HepG2 (cell line): ENCODE data around the gene ZNF512B. TPM values are rescaled to one million over a fixed set of nuclear protein-coding genes. Genes with fewer than 3 reads are reported as not detected.

Experiments
- BORCS8-MEF2B ChIP-seq: sonication (generic); formaldehyde crosslinking; IDR thresholded peaks from 2 replicates; pipeline ENCODE4 v1.8.0; 2022; ENCODE audit warnings: mild to moderate bottlenecking, missing genetic modification reagents
- MEIS1 ChIP-seq: sonication (generic); formaldehyde crosslinking; IDR thresholded peaks from 2 replicates; pipeline ENCODE4 v1.9.0; 2021; ENCODE audit warnings: mild to moderate bottlenecking, missing genetic modification reagents, moderate library complexity, borderline replicate concordance
- MLLT10 ChIP-seq: sonication (generic); formaldehyde crosslinking; IDR thresholded peaks from 2 replicates; pipeline ENCODE4 v1.4.0; 2020; ENCODE audit warnings: missing genetic modification reagents
- SRSF1 ChIP-seq: fragments of 200-400 bp; formaldehyde crosslinking; optimal IDR thresholded peaks from 2 replicates; pipeline ENCODE3; 2017; ENCODE audit warnings: mild to moderate bottlenecking, low read depth, low read length, moderate library complexity
- TEAD3 ChIP-seq: optimal IDR thresholded peaks from 2 replicates; pipeline ENCODE3; 2016; ENCODE audit warnings: borderline replicate concordance
- ZC3H4 ChIP-seq: sonication (generic); formaldehyde crosslinking; IDR thresholded peaks from 2 replicates; pipeline ENCODE4 v1.4.0; 2020; ENCODE audit warnings: missing genetic modification reagents, borderline replicate concordance
- ZIK1 ChIP-seq: sonication (generic); formaldehyde crosslinking; IDR thresholded peaks from 2 replicates; pipeline ENCODE4 v1.5.0; 2020; ENCODE audit warnings: mild to moderate bottlenecking, low read depth, missing genetic modification reagents, borderline replicate concordance
- ZMYM4 ChIP-seq: sonication (generic); formaldehyde crosslinking; IDR thresholded peaks from 2 replicates; pipeline ENCODE4 v1.8.1; 2023; ENCODE audit warnings: mild to moderate bottlenecking, missing genetic modification reagents
- ZNF333 ChIP-seq: sonication (generic); formaldehyde crosslinking; IDR thresholded peaks from 2 replicates; pipeline ENCODE4 v1.4.0; 2020; ENCODE audit warnings: mild to moderate bottlenecking, missing genetic modification reagents, borderline replicate concordance
- ZNF709 ChIP-seq: sonication (generic); formaldehyde crosslinking; IDR thresholded peaks from 2 replicates; pipeline ENCODE4 v1.5.0; 2020; ENCODE audit warnings: mild to moderate bottlenecking, missing genetic modification reagents
- polyA plus RNA-seq, 8 experiments: library from polyadenylated mRNA; depleted of rRNA in 3 of 8; stranded (reverse) in 7 of 8; unstranded in 1 of 8; fragments of >200 nt; fragmentation: Illumina TruSeq in 4 of 8; extraction: Trizol in 4 of 8; gene quantifications; 2 replicates each; pipeline versions ENCODE4 v1.2.1 to v1.2.3, GENCODE V29; 2011 to 2016; ENCODE audit warnings: low read depth in 4 of 8, missing spikeins in 1 of 8, mixed read lengths in 1 of 8; ENCODE audit not compliant: insufficient read depth in 1 of 8
- total RNA-seq, 5 experiments: library from RNA; depleted of rRNA; stranded (reverse); fragments of >200 nt; fragmentation: Illumina TruSeq; extraction: Trizol; gene quantifications; 2 replicates each; pipeline ENCODE4 v1.2.3, GENCODE V29; 2016; ENCODE audit warnings: low read depth in 1 of 5
- TF ChIP-seq, protein P1 (sequence below): sonication (generic); formaldehyde crosslinking; IDR thresholded peaks from 2 replicates; pipeline ENCODE4 v1.5.0; 2020; ENCODE audit warnings: missing genetic modification reagents, mild to moderate bottlenecking, borderline replicate concordance
- TF ChIP-seq, protein P2 (sequence below): IDR thresholded peaks from 2 replicates; pipeline ENCODE4 v1.6.1; 2016; ENCODE audit warnings: missing compliant biosample characterization, missing genetic modification reagents, borderline replicate concordance
- TF ChIP-seq, protein P3 (sequence below): sonication (generic); formaldehyde crosslinking; IDR thresholded peaks from 2 replicates; pipeline ENCODE4 v1.5.1; 2020; ENCODE audit warnings: missing genetic modification reagents, mild to moderate bottlenecking, borderline replicate concordance
- TF ChIP-seq, protein P4 (sequence below): IDR thresholded peaks from 2 replicates; pipeline ENCODE4 v1.6.1; 2016; ENCODE audit warnings: mild to moderate bottlenecking, missing biosample characterization, missing genetic modification reagents
- TF ChIP-seq, protein P5 (sequence below): sonication (generic); formaldehyde crosslinking; IDR thresholded peaks from 2 replicates; pipeline ENCODE4 v1.4.0; 2020; ENCODE audit warnings: mild to moderate bottlenecking, missing genetic modification reagents
- TF ChIP-seq, protein P6 (sequence below): sonication (generic); formaldehyde crosslinking; IDR thresholded peaks from 2 replicates; pipeline ENCODE4 v1.5.0; 2020; ENCODE audit warnings: mild to moderate bottlenecking, missing genetic modification reagents, moderate library complexity

The ZNF512B gene
- total and polyA plus RNA-seq, 2 of the 13 experiments (the other 11 are each of a cell fraction or from before 2014, with no cell fraction given), result 11.5 to 30.6 TPM

DNA sequence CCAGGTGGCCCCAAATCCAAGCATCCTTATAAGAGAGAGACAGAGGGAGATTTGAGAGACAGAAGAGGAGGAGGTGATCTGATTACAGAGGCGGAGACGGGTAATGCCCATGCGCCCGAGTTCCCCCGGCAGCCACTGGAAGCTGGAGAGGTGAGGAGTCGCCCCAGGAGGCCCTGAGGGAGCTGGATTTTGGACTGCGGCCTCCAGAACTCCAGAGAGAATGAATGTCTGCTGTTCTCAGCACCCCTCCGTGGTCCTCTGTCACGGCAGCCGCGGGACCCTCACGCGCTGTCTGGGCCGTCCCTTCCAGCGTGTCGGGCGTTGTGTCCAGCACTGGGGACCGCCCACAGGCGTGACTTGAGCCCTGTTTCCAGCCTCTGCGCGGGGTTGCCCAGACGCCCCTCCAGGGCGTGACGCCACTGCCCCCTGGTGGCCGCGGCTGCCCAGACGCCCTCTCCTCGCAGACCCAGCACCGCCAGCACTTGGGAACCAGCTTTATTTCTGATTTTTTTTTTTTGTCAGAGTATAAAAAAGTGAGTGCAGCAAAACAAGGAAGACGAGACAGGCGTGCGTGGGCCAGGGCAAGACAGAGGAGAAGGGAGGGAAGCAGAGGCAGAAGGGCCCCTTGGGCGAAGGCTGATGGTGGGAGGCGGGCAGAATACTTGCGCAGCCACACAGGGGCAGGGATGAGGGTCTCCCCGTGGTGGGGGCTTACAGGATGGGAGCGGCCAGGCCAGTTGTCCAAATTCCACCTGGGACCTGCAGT is 4.1 kb upstream of the ZNF512B start (continued):
- TF ChIP-seq MLLT10 (CRISPR knock-in tag) (no peak), ZMYM4 (CRISPR knock-in tag) (peak; percentile 43; the same call in 1 of the 2 replicates), MEIS1 (CRISPR knock-in tag) (0 out of 2 replicates have a peak, but pooled peaks have one; percentile 66), ZIK1 (CRISPR knock-in tag) (peak; percentile 86; the same call in 1 of the 2 replicates), BORCS8-MEF2B (CRISPR knock-in tag) (peak; percentile 90), ZNF709 (CRISPR knock-in tag) (0 out of 2 replicates have a peak, but pooled peaks have one; percentile 70), ZC3H4 (CRISPR knock-in tag) (no peak), SRSF1 (peak; percentile 78), ZNF333 (CRISPR knock-in tag) (peak; percentile 38; the same call in 1 of the 2 replicates), TEAD3 (CRISPR knock-in tag) (peak; percentile 89)
- TF ChIP-seq, protein P1, sequence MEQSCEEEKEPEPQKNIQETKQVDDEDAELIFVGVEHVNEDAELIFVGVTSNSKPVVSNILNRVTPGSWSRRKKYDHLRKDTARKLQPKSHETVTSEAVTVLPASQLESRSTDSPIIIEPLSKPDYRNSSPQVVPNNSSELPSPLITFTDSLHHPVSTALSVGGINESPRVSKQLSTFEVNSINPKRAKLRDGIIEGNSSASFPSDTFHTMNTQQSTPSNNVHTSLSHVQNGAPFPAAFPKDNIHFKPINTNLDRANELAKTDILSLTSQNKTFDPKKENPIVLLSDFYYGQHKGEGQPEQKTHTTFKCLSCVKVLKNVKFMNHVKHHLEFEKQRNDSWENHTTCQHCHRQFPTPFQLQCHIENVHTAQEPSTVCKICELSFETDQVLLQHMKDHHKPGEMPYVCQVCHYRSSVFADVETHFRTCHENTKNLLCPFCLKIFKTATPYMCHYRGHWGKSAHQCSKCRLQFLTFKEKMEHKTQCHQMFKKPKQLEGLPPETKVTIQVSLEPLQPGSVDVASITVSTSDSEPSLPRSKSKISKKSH (CRISPR knock-in tag), result peak; percentile 68; the same call in 1 of the 2 replicates
- TF ChIP-seq, protein P2, sequence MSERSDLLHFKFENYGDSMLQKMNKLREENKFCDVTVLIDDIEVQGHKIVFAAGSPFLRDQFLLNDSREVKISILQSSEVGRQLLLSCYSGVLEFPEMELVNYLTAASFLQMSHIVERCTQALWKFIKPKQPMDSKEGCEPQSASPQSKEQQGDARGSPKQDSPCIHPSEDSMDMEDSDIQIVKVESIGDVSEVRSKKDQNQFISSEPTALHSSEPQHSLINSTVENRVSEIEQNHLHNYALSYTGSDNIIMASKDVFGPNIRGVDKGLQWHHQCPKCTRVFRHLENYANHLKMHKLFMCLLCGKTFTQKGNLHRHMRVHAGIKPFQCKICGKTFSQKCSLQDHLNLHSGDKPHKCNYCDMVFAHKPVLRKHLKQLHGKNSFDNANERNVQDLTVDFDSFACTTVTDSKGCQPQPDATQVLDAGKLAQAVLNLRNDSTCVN (CRISPR knock-in tag), result peak; percentile 89
- TF ChIP-seq, protein P3, sequence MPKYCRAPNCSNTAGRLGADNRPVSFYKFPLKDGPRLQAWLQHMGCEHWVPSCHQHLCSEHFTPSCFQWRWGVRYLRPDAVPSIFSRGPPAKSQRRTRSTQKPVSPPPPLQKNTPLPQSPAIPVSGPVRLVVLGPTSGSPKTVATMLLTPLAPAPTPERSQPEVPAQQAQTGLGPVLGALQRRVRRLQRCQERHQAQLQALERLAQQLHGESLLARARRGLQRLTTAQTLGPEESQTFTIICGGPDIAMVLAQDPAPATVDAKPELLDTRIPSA, result 0 out of 2 replicates have a peak, but pooled peaks have one; percentile 68
- TF ChIP-seq, protein P4, sequence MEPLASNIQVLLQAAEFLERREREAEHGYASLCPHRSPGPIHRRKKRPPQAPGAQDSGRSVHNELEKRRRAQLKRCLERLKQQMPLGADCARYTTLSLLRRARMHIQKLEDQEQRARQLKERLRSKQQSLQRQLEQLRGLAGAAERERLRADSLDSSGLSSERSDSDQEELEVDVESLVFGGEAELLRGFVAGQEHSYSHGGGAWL (CRISPR knock-in tag), result peak; percentile 89; the same call in 1 of the 2 replicates
- TF ChIP-seq, protein P5, sequence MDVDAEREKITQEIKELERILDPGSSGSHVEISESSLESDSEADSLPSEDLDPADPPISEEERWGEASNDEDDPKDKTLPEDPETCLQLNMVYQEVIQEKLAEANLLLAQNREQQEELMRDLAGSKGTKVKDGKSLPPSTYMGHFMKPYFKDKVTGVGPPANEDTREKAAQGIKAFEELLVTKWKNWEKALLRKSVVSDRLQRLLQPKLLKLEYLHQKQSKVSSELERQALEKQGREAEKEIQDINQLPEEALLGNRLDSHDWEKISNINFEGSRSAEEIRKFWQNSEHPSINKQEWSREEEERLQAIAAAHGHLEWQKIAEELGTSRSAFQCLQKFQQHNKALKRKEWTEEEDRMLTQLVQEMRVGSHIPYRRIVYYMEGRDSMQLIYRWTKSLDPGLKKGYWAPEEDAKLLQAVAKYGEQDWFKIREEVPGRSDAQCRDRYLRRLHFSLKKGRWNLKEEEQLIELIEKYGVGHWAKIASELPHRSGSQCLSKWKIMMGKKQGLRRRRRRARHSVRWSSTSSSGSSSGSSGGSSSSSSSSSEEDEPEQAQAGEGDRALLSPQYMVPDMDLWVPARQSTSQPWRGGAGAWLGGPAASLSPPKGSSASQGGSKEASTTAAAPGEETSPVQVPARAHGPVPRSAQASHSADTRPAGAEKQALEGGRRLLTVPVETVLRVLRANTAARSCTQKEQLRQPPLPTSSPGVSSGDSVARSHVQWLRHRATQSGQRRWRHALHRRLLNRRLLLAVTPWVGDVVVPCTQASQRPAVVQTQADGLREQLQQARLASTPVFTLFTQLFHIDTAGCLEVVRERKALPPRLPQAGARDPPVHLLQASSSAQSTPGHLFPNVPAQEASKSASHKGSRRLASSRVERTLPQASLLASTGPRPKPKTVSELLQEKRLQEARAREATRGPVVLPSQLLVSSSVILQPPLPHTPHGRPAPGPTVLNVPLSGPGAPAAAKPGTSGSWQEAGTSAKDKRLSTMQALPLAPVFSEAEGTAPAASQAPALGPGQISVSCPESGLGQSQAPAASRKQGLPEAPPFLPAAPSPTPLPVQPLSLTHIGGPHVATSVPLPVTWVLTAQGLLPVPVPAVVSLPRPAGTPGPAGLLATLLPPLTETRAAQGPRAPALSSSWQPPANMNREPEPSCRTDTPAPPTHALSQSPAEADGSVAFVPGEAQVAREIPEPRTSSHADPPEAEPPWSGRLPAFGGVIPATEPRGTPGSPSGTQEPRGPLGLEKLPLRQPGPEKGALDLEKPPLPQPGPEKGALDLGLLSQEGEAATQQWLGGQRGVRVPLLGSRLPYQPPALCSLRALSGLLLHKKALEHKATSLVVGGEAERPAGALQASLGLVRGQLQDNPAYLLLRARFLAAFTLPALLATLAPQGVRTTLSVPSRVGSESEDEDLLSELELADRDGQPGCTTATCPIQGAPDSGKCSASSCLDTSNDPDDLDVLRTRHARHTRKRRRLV, result peak; percentile 78; the same call in 1 of the 2 replicates
- TF ChIP-seq, protein P6, sequence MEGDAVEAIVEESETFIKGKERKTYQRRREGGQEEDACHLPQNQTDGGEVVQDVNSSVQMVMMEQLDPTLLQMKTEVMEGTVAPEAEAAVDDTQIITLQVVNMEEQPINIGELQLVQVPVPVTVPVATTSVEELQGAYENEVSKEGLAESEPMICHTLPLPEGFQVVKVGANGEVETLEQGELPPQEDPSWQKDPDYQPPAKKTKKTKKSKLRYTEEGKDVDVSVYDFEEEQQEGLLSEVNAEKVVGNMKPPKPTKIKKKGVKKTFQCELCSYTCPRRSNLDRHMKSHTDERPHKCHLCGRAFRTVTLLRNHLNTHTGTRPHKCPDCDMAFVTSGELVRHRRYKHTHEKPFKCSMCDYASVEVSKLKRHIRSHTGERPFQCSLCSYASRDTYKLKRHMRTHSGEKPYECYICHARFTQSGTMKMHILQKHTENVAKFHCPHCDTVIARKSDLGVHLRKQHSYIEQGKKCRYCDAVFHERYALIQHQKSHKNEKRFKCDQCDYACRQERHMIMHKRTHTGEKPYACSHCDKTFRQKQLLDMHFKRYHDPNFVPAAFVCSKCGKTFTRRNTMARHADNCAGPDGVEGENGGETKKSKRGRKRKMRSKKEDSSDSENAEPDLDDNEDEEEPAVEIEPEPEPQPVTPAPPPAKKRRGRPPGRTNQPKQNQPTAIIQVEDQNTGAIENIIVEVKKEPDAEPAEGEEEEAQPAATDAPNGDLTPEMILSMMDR, result peak; percentile 100
